GM21737 (cell line): ENCODE measurements around the gene PRDM16.

ENCODE experiments used
- ATAC-seq: cut with Tn5 transposase; IDR thresholded peaks from one replicate; pipeline ENCODE4 v1.9.1; 2021; ENCODE audit warnings: mild to moderate bottlenecking, moderate library complexity; ENCODE audit not compliant: unreplicated experiment

The PRDM16 gene

DNA sequence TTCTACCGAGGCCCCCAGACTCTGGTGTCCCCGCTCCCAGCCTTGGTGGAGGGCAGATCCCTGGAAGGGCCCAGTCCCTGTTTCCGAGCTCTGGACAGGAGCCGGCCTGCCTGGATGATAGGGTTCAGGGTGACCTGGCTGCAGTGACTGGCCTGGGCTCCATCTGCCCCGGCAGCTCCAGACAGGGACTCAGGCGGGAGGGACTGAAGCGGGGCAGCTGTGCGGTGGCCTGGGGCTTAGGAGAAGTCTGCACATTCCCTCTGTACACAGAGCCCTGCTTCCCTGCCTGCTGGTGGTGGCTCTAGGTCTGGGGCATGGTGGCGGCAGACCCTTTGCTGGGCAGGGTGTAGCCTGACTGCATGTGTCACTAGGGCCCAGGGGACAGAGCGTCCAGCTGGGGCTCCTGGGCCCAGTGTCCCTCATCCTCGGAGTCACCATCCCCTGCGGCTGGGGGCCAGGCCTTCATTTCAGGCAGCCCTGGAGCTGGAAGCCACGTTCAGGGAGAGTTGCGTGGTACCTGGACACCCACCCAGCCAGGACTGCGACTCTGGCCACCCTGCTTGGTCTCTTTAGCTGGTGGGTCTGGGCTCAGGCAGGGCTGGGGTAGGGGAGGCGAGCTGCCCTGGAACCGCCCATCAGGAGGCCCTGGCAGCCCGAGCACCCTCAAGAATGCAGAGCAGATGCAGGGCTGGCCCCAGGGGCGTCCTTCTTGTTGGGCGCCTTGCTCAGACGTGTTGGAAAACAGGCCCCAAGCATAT lies 395.1 kb downstream of the PRDM16 start:
- ATAC-seq, result no peak

DNA sequence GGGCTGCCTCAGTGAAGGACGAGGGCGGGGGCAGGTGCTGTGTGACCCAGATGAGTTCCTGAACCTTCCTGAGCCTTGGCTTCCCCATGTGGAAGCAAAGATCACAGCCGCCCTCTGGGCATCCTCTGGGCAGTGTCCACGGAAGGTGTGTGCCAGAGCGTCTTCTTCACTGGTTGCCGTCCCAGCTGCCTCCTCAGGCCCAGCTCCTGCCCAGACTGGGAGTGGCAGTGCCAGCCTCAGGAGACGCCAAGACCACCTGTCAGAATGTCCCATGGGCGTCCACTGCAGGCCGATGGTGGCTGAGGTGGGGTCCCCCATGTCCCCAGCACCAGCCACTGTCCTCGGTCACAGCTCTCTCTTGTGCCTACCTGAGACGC lies 395.6 kb downstream of the PRDM16 start:
- no peak for ATAC-seq

DNA sequence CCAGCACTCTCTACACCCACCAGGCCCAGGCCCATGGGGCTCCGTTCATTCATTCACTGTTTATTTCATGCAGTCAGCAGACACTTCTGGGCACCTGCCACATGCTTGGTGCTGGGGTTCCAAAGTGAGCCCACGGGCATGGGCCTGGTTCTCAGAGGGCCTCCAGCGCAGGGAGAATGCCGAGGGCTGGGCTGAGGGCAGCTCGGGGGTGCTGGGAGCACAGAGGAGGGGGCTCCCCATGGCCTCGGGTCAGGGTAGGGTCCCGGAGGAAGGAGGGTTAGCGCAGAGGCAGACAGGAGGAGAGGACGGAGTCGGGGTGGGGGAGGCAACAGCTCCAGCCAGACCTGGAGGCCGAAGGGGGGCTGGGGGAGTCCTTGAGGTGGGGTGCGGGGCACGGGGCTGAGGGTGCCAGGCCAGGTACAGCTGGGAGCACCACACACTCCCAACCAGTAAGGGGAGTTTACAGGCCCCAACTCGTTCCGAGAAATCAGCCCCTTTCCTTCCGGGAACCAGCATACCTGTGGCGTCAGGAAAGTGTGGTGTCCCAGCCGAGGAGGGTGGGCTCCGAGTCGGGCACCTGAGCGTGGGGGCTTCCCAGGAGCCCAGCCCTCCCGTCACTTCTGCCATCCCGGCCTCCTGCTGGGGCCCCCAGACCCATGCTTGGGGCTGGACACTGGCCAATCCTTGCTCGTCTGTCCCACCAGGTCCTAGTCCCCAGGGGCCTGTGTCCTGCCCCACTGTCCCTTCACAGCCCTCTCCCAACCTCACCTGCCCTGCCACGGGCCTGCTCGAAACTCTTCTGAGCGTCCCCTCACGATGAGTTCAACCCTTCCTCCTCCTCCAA lies 396.3 kb downstream of the PRDM16 start:
- ATAC-seq, result no peak

DNA sequence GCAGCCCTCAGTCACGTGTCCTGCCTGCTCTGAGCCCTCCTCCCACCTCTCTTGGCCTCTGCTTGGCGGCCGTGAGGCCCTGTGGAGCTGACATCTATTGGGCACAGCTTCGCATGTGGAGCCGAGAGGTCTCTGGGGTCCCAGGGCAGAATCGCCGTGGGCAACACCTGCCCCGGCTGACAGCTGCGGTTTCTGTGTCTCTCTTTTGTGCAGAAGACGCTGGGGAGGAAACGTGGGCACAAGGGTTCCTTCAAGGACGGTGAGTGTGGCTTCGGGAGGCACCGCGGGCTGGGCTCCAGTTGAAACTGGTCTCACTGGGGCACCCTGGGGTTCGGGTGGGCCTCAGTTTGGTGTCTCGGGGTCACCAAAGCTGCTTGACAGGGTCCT lies 396.9 kb downstream of the PRDM16 start:
- no peak for ATAC-seq

DNA sequence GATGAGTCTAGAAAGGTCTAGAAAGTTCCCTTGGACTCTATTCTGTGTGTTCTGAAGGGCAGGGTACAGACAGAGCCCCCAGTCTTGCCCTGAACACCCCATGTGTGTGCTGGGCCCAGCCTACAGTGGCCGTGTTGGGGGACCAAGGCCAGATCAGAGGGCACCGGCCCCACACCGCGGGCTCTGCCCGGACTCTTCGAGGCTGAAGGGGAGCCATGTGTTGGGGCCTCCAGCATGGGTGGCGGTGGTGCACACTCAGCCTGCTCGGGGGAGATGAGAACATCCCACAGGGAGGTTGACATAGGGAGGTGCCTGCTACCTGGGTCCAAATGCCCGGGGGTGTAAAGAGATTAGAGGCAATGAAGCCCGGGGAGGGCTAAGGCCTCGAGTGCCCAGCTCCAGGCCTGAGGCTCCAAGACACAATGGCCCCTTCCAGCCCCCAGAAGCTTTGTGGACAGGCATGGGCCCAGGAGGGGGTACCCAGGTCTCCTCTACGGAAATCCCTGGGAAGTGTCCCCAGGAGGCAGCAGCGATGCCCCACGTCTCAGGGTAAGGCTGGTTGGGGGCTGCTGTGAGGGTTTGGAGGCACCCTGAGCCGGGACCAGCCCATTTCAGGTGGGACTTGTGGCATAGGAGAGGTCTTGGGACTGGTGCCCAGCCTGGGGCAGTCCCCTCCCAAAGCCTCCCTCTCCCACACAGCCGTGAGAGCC lies 397.5 kb downstream of the PRDM16 start:
- ATAC-seq, result no peak

DNA sequence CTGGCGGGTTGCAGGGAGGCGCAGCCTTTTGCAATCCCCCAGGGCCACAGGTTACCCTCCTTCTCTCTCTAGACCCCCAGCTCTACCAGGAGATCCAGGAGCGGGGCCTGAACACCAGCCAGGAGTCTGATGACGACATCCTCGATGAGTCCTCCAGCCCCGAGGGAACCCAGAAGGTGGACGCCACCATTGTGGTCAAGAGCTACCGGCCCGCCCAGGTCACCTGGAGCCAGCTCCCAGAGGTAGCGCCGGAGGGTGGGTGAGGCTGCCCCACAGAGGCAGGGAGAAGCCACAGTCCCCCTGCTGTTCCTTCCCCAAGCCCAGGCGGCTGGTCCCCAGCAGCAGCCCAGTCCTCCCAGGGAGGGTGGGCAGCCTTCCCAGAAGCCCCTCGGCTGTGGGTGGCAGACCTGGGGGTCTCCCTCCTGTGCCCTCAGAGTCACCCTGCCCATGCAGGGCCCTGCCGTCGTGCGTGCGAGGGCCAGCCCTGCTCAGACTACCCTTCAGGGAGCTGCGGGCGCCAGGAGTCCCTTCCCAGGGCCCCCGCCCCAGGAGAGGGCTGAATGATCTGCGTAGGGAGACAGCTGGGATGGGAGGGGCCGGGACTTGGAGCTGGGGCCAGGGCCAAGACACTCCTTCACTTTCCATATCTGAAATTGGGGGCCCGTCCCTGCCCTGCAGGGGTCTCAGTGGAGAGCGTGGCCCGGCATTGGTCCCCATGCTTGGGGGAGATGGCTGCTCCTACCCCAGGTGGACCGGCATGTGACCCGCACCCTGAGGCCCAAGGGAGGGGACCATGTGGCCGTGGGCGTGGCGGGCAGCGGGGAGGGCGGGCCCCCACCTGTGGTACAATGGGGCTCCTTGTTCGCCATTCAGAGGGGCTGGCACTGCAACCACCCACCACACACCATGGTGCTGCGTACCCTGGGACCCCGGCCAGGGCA lies 398.4 kb downstream of the PRDM16 start:
- ATAC-seq, result no peak

DNA sequence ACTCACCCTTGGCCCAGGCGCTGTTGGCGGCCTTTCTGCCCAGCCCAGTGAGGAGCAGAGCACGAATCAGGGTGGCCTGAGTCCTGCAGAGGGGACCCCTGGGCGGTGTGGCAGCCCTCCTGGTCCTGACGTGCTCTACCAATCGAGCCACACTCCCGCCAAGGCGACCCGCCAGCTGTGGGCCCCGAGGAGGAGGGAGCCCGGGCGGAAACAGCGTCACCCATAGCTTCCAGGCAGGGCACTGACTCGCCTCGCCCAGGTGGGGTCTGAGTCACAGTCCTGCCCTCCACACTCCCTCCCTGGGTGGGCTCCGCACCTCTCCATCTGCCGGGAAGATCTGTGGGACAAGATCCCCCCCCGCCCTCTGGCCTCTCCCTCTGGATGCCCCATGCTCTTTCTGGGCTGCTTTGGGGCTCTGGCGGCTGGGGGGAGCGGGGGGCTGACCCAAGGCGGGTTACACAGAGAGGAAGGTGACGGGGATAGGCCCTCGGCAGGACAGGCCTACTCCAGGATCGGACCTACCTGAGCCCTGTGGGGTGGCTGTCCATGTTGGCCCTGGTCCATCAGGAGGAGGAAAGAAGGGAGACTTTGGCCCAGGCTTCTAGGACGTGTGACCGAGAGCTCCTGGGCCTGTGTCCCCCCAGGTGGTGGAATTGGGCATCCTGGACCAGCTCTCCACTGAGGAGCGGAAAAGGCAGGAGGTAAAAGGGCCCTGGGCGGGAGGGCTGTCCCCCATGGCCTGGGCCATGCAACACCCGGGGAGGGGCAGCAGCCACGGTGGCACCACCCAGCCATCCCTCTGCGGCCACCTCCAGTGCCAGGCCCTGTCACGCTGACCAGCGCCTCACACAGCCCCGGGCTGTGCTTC lies 399.5 kb downstream of the PRDM16 start:
- no peak for ATAC-seq

DNA sequence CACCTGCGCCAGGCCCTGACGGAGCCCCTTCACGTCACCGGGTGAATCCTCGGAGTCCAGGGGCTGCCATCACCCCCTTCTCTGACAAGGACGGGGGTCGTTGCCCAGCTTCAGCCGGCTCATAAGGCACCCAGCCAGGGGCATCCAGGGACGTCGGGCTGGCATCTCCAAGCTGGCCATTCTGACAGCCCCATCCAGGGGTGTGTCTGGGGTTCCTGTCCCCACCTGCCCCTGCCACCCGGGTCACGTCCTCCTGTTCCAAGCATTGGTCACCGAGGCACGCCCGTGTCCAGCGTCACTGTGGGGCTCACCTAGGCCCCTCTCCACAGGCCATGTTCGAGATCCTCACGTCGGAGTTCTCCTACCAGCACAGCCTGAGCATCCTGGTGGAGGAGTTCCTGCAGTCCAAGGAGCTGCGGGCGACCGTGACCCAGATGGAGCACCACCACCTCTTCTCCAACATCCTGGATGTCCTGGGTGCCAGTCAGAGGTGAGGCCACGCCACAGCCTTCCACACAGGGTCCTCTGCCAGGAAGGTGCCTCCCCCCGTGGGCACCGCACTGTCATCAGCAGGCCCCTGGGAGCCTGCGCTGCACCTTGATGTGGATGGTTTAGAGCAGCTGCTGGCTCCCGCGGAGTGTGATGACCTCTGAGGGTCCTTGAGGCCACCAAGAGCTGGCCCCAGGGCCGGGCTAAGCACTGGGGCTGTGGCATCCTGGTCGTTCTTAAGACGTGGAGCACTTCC lies 400.3 kb downstream of the PRDM16 start:
- ATAC-seq, result no peak

DNA sequence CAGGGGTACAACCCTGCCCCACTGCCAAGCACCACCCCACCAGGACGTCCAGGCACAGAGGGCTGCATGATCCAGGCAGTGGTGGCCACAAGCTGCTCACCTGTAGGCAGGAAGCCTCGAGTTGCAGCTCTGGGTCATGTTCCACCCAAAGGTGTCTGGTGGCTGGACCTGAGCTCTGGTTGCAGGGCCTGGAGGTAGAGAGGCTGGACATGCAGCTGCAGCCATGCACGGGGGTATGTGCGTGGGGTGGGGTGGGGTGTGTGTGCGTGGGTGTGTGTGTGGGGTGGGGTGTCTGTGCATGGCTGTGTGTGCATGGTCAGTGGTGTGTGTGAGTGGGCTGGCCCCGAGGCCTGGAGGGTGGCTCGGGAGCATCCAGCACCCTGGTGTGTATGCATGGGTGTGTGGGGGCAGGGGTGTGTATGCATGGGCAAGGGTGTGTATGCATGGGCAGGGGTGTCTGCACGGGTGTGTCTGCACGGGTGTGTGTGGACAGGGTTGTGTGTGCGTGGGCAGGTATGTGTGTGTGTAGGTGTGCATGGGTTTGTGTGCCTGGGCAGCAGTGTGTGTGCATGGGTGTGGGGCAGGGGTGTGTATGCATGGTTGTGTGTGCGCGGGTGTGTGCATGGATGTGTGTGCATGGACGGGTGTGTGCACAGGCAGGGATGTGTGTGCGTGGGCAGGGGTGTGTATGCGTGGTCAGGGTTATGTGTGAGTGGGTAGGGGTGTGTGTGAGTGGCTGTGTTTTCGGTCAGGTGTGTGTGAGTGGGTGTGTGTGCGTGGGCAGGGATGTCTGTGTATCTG lies 401.0 kb downstream of the PRDM16 start:
- ATAC-seq, result no peak

DNA sequence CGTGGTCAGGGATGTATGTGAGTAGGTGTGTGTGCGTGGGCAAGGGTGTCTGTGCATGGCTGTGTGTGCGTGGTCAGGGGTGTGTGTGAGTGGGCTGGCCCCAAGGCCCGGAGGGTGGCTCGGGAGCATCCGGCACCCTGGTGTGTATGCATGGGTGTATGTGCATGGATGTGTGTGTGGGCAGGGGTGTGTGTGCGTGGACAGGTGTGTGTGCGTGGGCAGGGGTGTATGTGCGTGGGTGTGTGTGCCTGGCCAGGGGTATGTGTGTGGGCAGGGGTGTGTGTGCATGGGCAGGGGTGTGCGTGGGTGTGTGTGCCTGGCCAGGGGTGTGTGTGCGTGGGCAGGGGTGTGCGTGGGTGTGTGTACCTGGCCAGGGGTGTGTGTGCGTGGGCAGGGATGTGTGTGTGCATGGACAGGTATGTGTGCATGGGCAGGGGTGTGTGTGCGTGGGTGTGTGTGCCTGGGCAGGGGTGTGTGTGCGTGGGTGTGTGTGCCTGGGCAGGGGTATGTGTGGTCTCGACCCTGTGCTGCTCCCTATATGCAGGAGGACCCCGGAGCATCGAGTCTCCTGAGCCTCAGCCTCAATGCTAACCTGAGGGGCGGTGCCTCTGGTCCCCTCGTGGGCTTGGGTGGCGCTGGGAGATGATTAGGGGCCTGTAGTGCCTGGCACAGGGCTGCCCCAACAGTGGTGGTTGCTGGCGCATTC lies 401.8 kb downstream of the PRDM16 start:
- ATAC-seq, result no peak

DNA sequence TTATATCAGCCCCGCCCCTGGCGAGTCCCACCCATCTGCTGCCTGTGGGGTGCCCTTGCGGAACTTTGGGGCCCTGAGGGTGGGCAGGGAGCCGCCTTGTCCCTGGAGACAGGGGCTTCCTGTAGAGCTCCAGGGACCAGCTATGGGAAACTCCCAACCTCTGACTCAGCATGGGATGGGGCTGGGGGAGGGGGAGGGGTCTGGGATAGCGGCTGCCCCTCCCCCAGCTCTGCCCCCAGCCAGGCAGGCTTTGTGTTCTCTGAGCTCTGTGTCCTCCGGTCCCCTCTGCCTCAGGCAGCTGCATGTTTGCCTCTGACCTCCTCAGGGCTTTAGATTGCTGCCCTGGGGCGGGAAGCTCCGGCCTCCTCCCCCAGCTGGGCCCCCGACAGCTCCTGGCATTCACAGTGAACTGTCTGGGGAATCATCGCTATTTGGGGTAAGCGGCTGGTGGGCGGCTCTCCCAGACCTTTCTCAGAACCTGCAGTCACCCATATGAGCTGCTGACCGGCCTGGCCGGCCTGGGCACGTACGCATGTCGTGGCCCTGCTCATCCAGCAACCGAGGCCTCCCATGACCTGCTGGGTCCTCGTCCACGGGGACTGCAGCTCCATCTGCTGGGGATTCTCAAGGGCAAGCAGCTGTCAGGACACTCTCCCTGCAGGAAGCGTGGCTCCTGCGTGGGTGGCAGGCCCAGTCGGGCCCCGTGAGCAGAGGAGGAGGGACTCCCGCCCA lies 402.5 kb downstream of the PRDM16 start:
- no peak for ATAC-seq

DNA sequence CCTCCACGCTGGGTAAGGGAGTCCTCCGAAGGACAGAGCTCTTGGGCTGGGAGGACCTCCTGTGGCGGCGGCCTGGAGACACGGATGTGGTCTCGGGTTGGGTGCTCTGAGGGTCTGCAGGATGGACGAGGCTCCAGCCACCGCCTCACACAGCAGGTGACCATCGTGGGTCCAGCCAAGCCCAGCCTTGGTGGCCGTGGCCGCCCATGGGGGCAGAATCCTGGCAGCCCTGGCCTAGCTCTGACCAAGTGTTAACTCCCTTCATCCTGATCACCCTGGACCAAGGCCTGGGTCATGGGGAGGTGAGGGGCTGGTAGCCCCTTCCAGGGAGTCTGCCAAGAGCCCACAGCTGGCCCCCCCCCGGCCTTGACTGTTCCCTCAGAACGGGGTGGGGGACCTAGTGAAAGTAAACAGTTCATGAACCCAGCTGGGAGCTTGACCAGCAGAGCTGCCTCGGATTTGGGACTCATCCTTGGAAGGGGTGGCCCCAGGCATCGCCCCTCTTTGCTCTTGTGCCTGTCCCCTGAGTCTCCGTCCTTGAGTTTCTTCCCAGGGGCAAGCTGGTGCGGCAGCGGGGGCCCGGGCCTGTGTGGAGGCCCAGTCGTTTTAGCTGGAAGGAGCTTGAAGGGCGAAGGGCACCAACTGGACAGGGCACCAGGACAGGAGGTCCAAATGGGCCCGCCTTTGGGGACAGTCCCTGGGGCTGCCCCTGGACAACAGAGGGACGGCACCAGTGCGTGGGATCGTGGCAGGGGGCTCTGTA lies 403.3 kb downstream of the PRDM16 start:
- ATAC-seq, result no peak

DNA sequence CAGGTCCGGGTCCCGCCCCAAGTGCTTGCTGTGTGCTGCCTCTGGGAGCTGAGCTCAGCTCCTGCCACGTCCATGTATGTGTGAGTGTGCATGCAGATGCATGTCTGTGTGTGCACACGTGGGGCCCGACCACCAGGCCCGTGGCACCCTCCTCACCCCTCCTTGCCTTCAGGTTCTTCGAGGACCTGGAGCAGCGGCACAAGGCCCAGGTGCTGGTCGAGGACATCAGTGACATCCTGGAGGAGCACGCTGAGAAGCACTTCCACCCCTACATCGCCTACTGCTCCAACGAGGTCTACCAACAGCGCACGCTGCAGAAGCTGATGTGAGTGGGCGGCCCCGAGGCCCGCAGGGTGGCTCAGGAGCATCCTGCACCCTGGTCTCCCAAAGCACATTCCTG lies 403.9 kb downstream of the PRDM16 start:
- no peak for ATAC-seq

DNA sequence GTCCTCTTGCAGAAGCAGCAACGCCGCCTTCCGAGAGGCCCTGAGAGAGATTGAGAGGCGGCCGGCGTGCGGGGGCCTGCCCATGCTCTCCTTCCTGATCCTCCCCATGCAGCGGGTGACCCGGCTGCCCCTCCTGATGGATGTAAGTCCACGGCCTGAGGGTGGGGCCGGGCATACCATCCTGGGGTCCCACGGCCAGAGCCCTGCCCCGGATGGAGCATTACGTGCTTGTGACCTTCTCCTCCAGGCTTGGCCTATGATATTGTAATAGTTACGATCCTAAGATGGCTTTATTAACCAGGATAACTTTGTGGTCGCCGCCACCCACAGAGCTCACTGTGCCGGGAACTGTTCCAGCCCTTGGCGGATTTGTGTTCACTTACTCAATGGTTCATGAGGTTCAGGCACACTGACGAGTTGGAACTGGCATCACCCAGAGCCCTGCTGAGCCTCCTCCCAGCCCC lies 404.4 kb downstream of the PRDM16 start:
- no peak for ATAC-seq

DNA sequence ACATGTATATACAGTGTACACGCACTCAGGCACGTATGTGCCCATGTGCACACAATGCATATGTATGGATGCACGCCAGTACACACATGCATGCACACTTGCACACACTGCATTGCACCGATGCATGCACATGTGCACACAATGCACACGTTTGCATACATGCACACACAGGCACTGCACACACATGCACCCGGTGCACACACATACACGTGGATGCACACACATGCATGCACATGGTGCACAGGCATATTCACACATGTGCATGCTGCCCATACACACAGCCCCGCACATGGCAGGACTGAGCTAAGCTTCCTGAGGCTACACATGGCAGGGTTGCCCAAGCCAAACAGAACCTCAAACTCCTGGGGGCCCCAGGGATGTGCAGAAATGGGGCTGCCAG lies 405.0 kb downstream of the PRDM16 start:
- no peak for ATAC-seq

DNA sequence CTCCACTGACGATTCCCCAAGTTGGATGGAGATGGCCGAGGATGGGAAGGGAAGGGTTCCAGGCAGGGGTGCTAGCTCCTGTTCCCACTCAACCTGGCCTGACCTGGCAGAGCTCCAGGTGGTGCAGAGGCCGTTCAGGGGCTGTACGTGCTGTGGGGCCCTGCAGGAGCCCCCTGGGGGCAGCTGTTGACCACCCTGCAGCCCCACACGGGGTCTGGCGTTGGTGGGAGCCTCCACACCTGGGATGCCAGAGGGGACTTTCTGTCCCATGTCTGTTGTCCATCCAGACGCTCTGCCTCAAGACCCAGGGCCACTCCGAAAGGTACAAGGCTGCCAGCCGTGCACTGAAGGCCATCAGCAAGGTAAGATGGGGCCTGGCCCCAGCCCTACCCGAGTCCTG lies 405.4 kb downstream of the PRDM16 start:
- no peak for ATAC-seq
